H1 (cell line): ENCODE results near the gene SLC5A7.

Experiments used
- FOSL1 ChIP-seq: IDR thresholded peaks from 2 replicates; pipeline ENCODE4 v1.6.1; 2011; ENCODE audit warnings: mild to moderate bottlenecking, low read depth, low read length, moderate library complexity; ENCODE audit not compliant: insufficient read depth
- GTF2F1 ChIP-seq: IDR thresholded peaks from 2 replicates; pipeline ENCODE4 v1.6.1; 2012; ENCODE audit warnings: low read depth, low read length, improper control_type of control experiment, borderline replicate concordance
- POLR2A ChIP-seq, 2 experiments: IDR thresholded peaks; 1 replicate in 1 of 2; 2 replicates in 1 of 2; pipeline ENCODE4 v1.6.1; 2011; ENCODE audit warnings: low read depth in 2 of 2, low read length in 2 of 2, mild to moderate bottlenecking in 2 of 2; ENCODE audit errors: control extremely low read depth in 1 of 2
- RAD21 ChIP-seq, 2 experiments: IDR thresholded peaks in 1 of 2; conservative IDR thresholded peaks in 1 of 2; 2 replicates each; pipeline ENCODE4 v1.6.1; 2011; ENCODE audit warnings: low read depth in 2 of 2, low read length in 2 of 2, improper control_type of control experiment in 1 of 2, inconsistent platforms in 1 of 2, mild to moderate bottlenecking in 1 of 2, moderate library complexity in 1 of 2
- RBBP5 ChIP-seq: IDR thresholded peaks from 2 replicates; pipeline ENCODE4 v1.7.1; 2012; ENCODE audit warnings: low read depth, mild to moderate bottlenecking, inconsistent platforms, low read length, moderate library complexity, borderline replicate concordance
- ZNF274 ChIP-seq: IDR thresholded peaks from 2 replicates; pipeline ENCODE4 v1.7.0; 2012; ENCODE audit warnings: low read length, borderline replicate concordance; ENCODE audit errors: extremely low read depth
- TF ChIP-seq, protein P1 (sequence below), 3 experiments: IDR thresholded peaks; 1 replicate in 2 of 3; 2 replicates in 1 of 3; pipeline versions ENCODE4 v1.5.1 to v1.6.1; 2011; ENCODE audit warnings: low read length in 3 of 3, mild to moderate bottlenecking in 3 of 3, inconsistent platforms in 2 of 3, low read depth in 1 of 3, moderate library complexity in 1 of 3; ENCODE audit not compliant: insufficient read depth in 1 of 3; ENCODE audit errors: control extremely low read depth in 1 of 3

DNA sequence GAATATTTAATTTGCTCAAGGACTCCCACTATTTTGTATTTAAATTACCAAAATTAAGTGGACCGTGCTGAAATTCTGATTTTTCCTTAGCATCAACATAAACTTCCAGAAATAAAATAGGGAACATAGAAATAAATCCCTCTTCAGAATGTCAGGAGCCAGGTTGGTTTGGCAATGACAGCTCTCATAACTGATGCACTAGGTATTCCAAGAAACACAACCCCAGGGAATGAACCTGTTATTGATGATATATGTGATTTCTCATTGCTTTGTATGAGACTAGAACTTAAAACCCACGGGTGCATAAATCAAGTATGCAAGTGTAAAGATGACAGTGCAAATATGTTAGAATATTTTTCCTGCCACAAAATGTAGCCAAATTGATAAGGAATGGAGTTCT, 12.8 kb downstream of the SLC5A7 start:
- TF ChIP-seq, protein P1, sequence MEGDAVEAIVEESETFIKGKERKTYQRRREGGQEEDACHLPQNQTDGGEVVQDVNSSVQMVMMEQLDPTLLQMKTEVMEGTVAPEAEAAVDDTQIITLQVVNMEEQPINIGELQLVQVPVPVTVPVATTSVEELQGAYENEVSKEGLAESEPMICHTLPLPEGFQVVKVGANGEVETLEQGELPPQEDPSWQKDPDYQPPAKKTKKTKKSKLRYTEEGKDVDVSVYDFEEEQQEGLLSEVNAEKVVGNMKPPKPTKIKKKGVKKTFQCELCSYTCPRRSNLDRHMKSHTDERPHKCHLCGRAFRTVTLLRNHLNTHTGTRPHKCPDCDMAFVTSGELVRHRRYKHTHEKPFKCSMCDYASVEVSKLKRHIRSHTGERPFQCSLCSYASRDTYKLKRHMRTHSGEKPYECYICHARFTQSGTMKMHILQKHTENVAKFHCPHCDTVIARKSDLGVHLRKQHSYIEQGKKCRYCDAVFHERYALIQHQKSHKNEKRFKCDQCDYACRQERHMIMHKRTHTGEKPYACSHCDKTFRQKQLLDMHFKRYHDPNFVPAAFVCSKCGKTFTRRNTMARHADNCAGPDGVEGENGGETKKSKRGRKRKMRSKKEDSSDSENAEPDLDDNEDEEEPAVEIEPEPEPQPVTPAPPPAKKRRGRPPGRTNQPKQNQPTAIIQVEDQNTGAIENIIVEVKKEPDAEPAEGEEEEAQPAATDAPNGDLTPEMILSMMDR (IDR thresholded peaks at IDR 0.05; ENCODE audit: control extremely low read depth in 1 of 3, insufficient read depth in 1 of 3, low read depth in 1 of 3, low read length in 3 of 3), result no peak
- TF ChIP-seq RBBP5 (no peak), POLR2A (IDR thresholded peaks at IDR 0.05; ENCODE audit: control extremely low read depth in 1 of 2, low read depth in 2 of 2, low read length in 2 of 2) (no peak), RAD21 (IDR thresholded peaks at IDR 0.05 in 1 of 2, conservative IDR thresholded peaks at IDR 0.05 in 1 of 2; ENCODE audit: low read depth in 2 of 2, low read length in 2 of 2) (no peak), FOSL1 (no peak), GTF2F1 (no peak), ZNF274 (no peak)
